Mesothelial cell of epicardium (in vitro differentiated cells): ENCODE results near the gene PPA2. TPM values are rescaled to one million over a fixed set of nuclear protein-coding genes. Genes with fewer than 3 reads are reported as not detected.

Experiments
- DNase-seq, 2 experiments: peaks; one replicate each; pipeline ENCODE4 v3.0.0; 2021; ENCODE audit warnings: low spot score in 2 of 2; ENCODE audit not compliant: unreplicated experiment in 2 of 2
- H3K27ac Mint-ChIP-seq: 2 replicates; pipeline ENCODE4 v1.8.0; 2021; ENCODE audit warnings: mixed read lengths
- H3K27me3 Mint-ChIP-seq: 2 replicates; pipeline ENCODE4 v1.8.0; 2021; ENCODE audit warnings: low read depth, mixed read lengths
- H3K36me3 Mint-ChIP-seq: 2 replicates; pipeline ENCODE4 v1.8.0; 2021; ENCODE audit warnings: mixed read lengths
- H3K4me1 Mint-ChIP-seq: 2 replicates; pipeline ENCODE4 v1.8.0; 2021; ENCODE audit warnings: mixed read lengths
- H3K4me3 Mint-ChIP-seq: 2 replicates; pipeline ENCODE4 v1.8.0; 2021; ENCODE audit warnings: mild to moderate bottlenecking, moderate library complexity, mixed read lengths
- H3K9me3 Mint-ChIP-seq: 2 replicates; pipeline ENCODE4 v1.8.0; 2021; ENCODE audit warnings: mixed read lengths
- total RNA-seq: library from RNA; stranded (reverse); gene quantifications from 3 replicates; pipeline ENCODE4 v1.2.1, GENCODE V29; 2021
- TF ChIP-seq, protein P1 (sequence below): fragments of 200-600 bp; sonication (generic); IDR thresholded peaks from one replicate; pipeline ENCODE4 v1.5.0; 2021; ENCODE audit warnings: antibody characterized with exemption; ENCODE audit not compliant: unreplicated experiment

PPA2 gene
- total RNA-seq, 1 donor from 2014 or later, result 91.2 TPM

DNA sequence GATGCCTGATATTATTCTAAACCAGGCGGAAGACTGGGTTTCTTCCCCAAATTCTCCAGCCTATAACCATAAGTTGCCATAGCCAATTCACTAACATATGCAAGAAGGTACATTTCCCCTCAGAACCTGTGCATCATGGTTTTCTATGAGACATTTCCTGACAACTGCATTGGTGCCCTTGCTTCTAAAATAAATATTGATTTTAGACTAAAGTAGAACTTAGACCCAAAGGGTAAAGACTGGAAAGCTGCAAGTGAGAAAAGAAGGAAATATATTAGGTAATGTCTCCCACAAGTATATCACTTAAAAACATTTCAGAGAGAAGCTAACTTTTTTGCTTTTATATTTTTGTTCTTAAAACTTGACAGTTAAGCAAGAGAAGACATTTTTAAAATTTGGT, 125.1 kb downstream of the PPA2 start:
- TF ChIP-seq, protein P1, sequence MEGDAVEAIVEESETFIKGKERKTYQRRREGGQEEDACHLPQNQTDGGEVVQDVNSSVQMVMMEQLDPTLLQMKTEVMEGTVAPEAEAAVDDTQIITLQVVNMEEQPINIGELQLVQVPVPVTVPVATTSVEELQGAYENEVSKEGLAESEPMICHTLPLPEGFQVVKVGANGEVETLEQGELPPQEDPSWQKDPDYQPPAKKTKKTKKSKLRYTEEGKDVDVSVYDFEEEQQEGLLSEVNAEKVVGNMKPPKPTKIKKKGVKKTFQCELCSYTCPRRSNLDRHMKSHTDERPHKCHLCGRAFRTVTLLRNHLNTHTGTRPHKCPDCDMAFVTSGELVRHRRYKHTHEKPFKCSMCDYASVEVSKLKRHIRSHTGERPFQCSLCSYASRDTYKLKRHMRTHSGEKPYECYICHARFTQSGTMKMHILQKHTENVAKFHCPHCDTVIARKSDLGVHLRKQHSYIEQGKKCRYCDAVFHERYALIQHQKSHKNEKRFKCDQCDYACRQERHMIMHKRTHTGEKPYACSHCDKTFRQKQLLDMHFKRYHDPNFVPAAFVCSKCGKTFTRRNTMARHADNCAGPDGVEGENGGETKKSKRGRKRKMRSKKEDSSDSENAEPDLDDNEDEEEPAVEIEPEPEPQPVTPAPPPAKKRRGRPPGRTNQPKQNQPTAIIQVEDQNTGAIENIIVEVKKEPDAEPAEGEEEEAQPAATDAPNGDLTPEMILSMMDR, result no peak
- Mint-ChIP-seq H3K9me3 (no peaks in the 10 kb centered on the region), H3K27me3 (no peaks in the 10 kb centered on the region), H3K27ac (no peak overlapping the region), H3K4me3 (no peak overlapping the region), H3K4me1 (peaks cover 2% of the 10 kb centered on the region), H3K36me3 (no peaks in the 10 kb centered on the region)
- no peak for DNase-seq

DNA sequence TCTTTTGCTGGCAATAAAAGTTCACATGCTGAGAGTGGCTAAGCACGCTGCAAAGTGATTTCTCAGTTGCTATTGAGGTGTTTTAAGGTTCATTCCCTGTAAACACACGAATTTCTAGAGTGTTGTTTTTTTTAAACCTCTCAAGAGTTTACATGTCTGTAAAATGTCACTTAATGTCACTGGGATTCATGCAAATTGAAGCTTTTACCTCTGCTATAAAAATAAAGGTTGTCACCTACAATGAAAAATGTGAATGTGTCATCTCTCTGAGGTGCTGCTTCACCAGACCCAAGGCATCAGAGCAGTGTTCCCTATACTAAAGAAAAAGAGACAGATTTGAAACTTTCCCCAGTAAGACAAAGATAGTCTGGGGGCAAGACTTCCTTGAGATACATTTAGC, 127.0 kb downstream of the PPA2 start:
- no peaks in the 10 kb centered on the region for H3K27me3 Mint-ChIP-seq
- no peak overlapping the region for H3K4me3 Mint-ChIP-seq
- TF ChIP-seq, protein P1, result no peak
- no peaks in the 10 kb centered on the region for H3K36me3 Mint-ChIP-seq
- peaks cover 10% of the 10 kb centered on the region for H3K4me1 Mint-ChIP-seq
- H3K27ac Mint-ChIP-seq, result no peak overlapping the region
- no peaks in the 10 kb centered on the region for H3K9me3 Mint-ChIP-seq
- no peak for DNase-seq

DNA sequence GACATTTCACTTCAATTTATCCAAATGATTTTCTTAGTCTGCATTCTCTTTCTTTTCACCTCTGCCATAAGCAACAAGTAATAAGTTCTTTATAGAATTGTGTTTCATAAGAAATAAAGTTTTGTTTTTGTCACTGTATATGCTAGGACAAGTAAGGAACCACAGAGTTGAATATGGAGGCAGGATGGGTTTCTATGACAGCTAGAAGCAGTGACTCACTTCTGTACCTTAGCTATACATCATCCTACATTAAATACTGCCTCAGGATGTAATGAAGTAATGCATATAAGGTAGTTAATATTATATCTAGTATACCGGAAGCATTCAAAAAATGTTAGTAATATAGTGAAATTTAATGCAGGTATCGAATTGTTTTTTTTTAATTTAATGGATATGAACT, 128.0 kb downstream of the PPA2 start:
- no peak overlapping the region for H3K4me3 Mint-ChIP-seq
- TF ChIP-seq, protein P1, result no peak
- no peaks in the 10 kb centered on the region for H3K27me3 Mint-ChIP-seq
- no peak for DNase-seq
- no peaks in the 10 kb centered on the region for H3K36me3 Mint-ChIP-seq
- H3K27ac Mint-ChIP-seq, result no peak overlapping the region
- H3K9me3 Mint-ChIP-seq, result no peaks in the 10 kb centered on the region
- H3K4me1 Mint-ChIP-seq, result peaks cover 10% of the 10 kb centered on the region

DNA sequence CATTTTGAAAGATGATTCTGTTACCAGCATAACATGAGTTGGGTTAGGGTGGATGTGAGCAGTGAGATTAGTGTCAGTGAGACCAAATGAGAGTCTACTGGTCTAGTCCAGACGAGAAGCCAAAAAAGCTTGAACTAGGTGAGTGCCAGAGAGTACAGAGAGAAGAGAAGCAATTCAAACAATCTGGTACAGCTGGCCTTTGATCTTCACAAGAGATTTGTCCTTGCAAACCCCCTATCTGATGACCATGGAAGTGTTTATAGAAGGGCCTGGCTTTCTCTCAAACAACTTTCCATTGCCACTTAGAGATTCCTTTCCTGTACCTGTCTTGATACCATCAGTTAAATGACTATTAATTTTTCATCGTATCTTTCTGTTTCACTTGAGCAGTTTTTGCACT, 128.5 kb downstream of the PPA2 start:
- H3K4me1 Mint-ChIP-seq, result peaks cover 10% of the 10 kb centered on the region
- no peaks in the 10 kb centered on the region for H3K36me3 Mint-ChIP-seq
- H3K27ac Mint-ChIP-seq, result no peak overlapping the region
- no peaks in the 10 kb centered on the region for H3K9me3 Mint-ChIP-seq
- H3K27me3 Mint-ChIP-seq, result no peaks in the 10 kb centered on the region
- TF ChIP-seq, protein P1, result no peak
- DNase-seq, result no peak
- H3K4me3 Mint-ChIP-seq, result no peak overlapping the region

DNA sequence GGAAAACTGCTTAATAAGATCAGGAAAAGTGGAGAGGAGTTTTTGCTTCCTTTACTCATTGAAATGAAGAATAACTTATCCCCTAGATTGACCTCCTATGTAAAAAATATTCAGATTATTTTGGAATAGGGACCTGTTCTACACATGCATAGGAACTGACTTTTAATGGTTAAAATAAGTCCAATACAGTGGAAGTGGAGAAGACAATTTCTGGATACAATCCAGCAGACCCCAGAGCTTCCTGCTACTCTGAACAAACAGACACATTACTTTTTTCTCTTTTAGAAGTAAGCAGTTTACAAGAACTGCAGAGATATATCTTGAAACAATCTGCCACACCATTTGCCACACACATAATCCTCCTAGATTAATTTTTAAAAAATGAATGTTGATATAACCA, 129.7 kb downstream of the PPA2 start:
- Mint-ChIP-seq H3K27ac (no peak overlapping the region), H3K27me3 (no peaks in the 10 kb centered on the region), H3K36me3 (no peaks in the 10 kb centered on the region), H3K9me3 (no peaks in the 10 kb centered on the region), H3K4me1 (peaks cover 10% of the 10 kb centered on the region), H3K4me3 (no peak overlapping the region)
- TF ChIP-seq, protein P1, result no peak
- no peak for DNase-seq
